Upper lobe of right lung (tissue), 1 donor: Measurements from ENCODE around the gene ADH1C. TPM values are rescaled to one million over a fixed set of nuclear protein-coding genes. Genes with fewer than 3 reads are reported as not detected.
A peak's percentile ranks its signal among the peaks of the same experiment; 100 is the strongest.

Source experiments
- ATAC-seq: fragments of 200-7000 bp; cut with Tn5 transposase; one replicate; pipeline ENCODE4 v1.9.1; 2020; ENCODE audit warnings: mild to moderate bottlenecking, moderate library complexity
- DNase-seq: peaks from one replicate; pipeline ENCODE4 v3.0.0-alpha.2; 2020
- H3K27ac ChIP-seq: fragments of 200-600 bp; one replicate; pipeline ENCODE4 v1.8.0; 2022
- H3K27me3 ChIP-seq: fragments of 200-600 bp; one replicate; pipeline ENCODE4 v1.8.0; 2022; ENCODE audit warnings: mild to moderate bottlenecking
- H3K36me3 ChIP-seq: fragments of 200-600 bp; one replicate; pipeline ENCODE4 v1.8.0; 2022
- H3K4me1 ChIP-seq: fragments of 200-600 bp; one replicate; pipeline ENCODE4 v1.8.0; 2022
- H3K4me3 ChIP-seq: fragments of 200-600 bp; one replicate; pipeline ENCODE4 v1.8.0; 2022; ENCODE audit warnings: mild to moderate bottlenecking
- H3K9me3 ChIP-seq: fragments of 200-600 bp; one replicate; pipeline ENCODE4 v1.8.0; 2022
- intact Hi-C: fragments of 100-400 bp; cut with DNase I; formaldehyde crosslinking; loops from one replicate; pipeline ENCODE4 v1.11.0; 2022
- long read RNA-seq: library from polyadenylated mRNA; unstranded; transcript quantifications from one replicate; pipeline ENCODE4 v2.0.0, GENCODE V29; 2021
- total RNA-seq: library from RNA; stranded (reverse); fragmentation: NEBNext Ultra II Directional; extraction: Animal tissue kit (Norgen Biotek cat#: 25700); gene quantifications from one replicate; pipeline ENCODE4 v1.2.1, GENCODE V29; 2021
- TF ChIP-seq, protein P1 (sequence below): fragments of 200-600 bp; IDR thresholded peaks from one replicate; pipeline ENCODE4 v1.8.0; 2022; ENCODE audit warnings: antibody characterized with exemption
- donor health status: DM: no; HTN: yes; CAD: no; lungs with severe emphysema.

Gene ADH1C
- total RNA-seq: 6.8 TPM
- long read RNA-seq, partial matches to known transcripts: 0 of 4 reads
- long read RNA-seq, other reads (novel, unspliced or antisense): 2 of 4 reads

DNA sequence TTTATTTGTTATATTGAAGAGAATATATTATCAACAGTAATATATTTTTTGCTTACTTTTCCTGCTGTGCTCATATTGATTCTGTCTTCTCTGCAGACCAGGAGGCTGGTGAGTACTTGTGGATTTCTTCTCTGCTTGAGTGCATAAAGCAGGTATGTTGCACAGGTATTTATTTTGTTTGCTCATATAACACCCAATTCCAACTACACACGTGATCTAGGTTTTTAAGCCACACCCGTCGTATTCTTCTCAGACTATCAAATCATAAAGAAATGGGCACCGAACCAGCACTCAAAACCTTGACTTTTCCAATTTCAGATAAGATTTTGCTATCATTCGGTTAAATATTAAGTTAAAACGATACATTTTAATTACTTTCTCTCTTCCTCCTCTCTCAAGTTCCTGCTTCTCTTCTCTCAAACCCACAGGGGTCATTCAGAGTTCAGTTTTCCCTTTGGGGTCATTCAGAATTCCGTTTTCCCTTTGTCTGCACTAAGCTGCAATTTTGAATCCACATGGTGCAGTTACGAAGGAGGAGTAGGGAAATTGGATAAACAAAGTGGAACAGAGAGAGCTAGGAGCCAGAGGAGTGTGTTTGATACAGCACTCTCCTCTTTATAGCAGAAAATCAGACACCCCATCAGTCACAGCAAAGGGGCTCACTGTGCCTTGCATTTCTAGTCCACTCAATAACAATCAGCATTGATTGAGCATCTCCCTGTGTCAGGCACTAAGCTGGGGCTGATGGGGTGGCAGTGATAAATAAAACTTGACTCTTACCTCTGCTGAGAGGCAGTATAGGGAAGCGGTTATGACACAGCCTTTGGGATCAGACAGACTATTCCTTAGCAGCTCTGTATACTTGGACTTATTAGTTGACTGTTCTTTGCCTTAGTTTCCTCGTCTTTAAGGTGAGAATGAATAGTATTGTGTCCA lies at the start of gene ADH1C:
ADH1C (minus strand) TSS at position 145 of the 936 bp plus-strand sequence; CDS start at position 74, 71 bp downstream.
- no peak for DNase-seq
- Histone ChIP-seq H3K9me3 (no peaks in the 10 kb centered on the region), H3K27ac (peak within 1 kb of the TSS; percentile 36), H3K27me3 (no peaks in the 10 kb centered on the region), H3K4me1 (peaks cover 4% of the 10 kb centered on the region), H3K4me3 (peak within 1 kb of the TSS; percentile 20), H3K36me3 (no peaks in the 10 kb centered on the region)
- ATAC-seq: peak; percentile 62
- TF ChIP-seq, protein P1, sequence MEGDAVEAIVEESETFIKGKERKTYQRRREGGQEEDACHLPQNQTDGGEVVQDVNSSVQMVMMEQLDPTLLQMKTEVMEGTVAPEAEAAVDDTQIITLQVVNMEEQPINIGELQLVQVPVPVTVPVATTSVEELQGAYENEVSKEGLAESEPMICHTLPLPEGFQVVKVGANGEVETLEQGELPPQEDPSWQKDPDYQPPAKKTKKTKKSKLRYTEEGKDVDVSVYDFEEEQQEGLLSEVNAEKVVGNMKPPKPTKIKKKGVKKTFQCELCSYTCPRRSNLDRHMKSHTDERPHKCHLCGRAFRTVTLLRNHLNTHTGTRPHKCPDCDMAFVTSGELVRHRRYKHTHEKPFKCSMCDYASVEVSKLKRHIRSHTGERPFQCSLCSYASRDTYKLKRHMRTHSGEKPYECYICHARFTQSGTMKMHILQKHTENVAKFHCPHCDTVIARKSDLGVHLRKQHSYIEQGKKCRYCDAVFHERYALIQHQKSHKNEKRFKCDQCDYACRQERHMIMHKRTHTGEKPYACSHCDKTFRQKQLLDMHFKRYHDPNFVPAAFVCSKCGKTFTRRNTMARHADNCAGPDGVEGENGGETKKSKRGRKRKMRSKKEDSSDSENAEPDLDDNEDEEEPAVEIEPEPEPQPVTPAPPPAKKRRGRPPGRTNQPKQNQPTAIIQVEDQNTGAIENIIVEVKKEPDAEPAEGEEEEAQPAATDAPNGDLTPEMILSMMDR: no peak
- intact Hi-C loops: no loop called here

DNA sequence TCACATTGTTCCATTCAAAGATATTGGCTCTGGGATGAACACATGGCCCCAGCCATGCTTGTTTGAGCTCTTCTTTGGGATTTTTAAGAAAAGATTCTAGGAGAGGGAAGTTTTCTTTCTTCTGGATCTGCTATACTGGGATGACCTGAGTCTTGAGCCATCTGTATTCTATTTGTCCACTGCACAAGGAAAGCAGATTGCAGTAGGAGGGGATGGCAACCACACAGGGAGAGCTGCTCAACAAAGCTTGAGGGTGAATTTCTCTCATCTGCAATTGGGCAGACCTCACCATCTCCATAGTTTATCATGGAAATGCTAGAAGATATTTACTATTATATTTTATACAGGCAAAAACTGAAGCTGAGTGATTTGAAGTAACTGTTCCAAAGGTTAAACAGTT lies 48.3 kb upstream of the ADH1C start:
- peaks cover 22% of the 10 kb centered on the region for H3K4me1 ChIP-seq
- no peaks in the 10 kb centered on the region for H3K27me3 ChIP-seq
- TF ChIP-seq, protein P1: no peak
- intact Hi-C loops: loop anchor here (10.0 kb wide), 3 partner anchors 86 to 276 kb away; no protein-coding TSS in a partner anchor
- H3K4me3 ChIP-seq: no peak overlapping the region
- no peaks in the 10 kb centered on the region for H3K9me3 ChIP-seq
- no peak for ATAC-seq
- no peak overlapping the region for H3K27ac ChIP-seq
- no peaks in the 10 kb centered on the region for H3K36me3 ChIP-seq
- no peak for DNase-seq

DNA sequence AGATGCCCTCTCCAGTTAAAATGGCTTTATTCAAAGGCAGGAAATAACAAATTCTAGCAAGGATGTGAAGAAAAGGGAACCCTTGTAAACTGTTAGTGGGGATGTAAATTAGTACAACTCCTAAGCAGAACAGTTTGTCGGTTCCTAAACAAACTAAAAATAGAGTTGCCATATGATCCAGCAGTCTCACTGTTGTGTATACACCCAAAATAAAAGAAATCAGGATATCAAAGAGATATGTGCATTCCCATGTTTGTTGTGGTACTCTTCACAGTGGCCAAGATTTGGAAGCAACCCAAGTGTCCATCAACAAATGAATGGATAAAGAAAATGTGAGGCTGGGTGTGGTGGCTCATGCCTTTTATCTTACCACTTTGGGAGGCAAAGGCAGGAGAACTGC lies 46.5 kb upstream of the ADH1C start:
- TF ChIP-seq, protein P1: no peak
- H3K4me3 ChIP-seq: no peak overlapping the region
- H3K9me3 ChIP-seq: no peaks in the 10 kb centered on the region
- DNase-seq (no peak), ATAC-seq (no peak)
- intact Hi-C loops: no loop called here
- peaks cover 19% of the 10 kb centered on the region for H3K4me1 ChIP-seq
- no peaks in the 10 kb centered on the region for H3K36me3 ChIP-seq
- H3K27me3 ChIP-seq: no peaks in the 10 kb centered on the region
- no peak overlapping the region for H3K27ac ChIP-seq

DNA sequence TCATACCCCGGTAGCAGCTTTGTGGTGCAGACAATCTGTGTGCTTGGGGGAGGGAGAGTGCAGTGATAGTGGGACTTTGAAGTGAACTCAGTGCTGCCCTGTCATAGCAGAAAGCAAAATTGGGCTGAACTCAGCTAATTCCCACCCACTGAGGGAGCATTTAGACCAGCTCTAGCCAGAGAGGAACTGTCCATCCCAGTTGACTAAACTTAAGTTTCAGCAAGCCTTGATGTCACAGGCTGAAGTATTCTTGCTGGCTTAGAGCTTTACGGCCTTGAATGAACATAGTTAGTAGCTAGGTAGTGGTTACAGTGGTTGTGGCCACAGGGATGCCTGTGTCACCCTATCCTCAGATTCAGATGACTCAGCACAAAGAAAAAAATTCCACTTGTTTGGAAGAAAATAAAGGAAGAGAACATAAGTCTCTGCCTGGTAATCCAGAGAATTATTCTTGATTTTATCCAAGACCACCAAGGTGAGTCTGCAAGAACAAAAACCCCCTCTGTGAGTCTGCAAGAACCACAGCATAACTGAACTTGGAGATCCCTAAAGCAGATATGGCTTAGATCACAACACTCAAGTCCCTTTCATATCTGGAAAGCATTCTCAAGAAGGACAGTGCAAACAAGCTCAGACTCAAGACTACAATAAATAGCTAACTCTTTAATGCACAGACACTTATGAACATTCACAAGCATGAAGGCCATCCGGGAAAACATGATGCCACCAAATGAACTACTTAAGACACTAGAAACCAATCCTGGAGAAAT lies 43.2 kb upstream of the ADH1C start:
- DNase-seq (no peak), ATAC-seq (peak; percentile 21)
- H3K27ac ChIP-seq: no peak overlapping the region
- peaks cover 11% of the 10 kb centered on the region for H3K4me1 ChIP-seq
- H3K27me3 ChIP-seq: no peaks in the 10 kb centered on the region
- H3K4me3 ChIP-seq: no peak overlapping the region
- no peaks in the 10 kb centered on the region for H3K36me3 ChIP-seq
- H3K9me3 ChIP-seq: no peaks in the 10 kb centered on the region
- TF ChIP-seq, protein P1: no peak
- intact Hi-C loops: no loop called here

DNA sequence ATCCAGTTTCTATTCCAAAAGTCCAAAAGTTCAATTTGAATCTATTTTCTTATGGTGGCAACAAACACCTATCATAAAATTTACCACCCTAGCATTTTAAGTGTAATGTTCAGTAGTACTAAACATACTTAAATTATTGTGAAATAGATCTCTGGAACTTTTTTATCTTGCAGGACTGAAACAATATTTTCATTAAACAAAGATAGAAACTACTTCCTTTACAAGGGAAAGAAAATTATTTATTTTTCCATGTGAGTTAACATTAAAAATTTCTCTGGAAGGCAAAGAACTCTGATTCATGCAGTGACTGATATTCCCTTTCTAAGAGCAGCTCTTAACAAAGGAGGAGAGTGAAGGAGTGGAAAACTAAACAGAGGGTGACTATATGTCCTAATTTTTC lies 42.4 kb upstream of the ADH1C start:
- intact Hi-C loops: no loop called here
- Histone ChIP-seq H3K36me3 (no peaks in the 10 kb centered on the region), H3K4me3 (no peak overlapping the region), H3K27ac (no peak overlapping the region), H3K9me3 (no peaks in the 10 kb centered on the region), H3K4me1 (peaks cover 11% of the 10 kb centered on the region), H3K27me3 (no peaks in the 10 kb centered on the region)
- DNase-seq (no peak), ATAC-seq (no peak)
- TF ChIP-seq, protein P1: no peak
